Gastroesophageal sphincter (tissue), 3 donors: ENCODE results near the gene SUGCT.

ENCODE experiments used
- EP300 ChIP-seq: sonication (generic); formaldehyde crosslinking; IDR thresholded peaks from one replicate; pipeline ENCODE4 v1.6.1; 2017; ENCODE audit warnings: antibody characterized with exemption, mild to moderate bottlenecking
- TF ChIP-seq, protein P1 (sequence below), 4 experiments: fragments of 200-600 bp in 2 of 4; fragments of 450-650 bp in 2 of 4; sonication (generic) in 1 of 4; IDR thresholded peaks; one replicate each; pipeline ENCODE4 v1.5.1; 2017 to 2019; ENCODE audit warnings: antibody characterized with exemption in 4 of 4, mild to moderate bottlenecking in 2 of 4, moderate library complexity in 2 of 4

DNA sequence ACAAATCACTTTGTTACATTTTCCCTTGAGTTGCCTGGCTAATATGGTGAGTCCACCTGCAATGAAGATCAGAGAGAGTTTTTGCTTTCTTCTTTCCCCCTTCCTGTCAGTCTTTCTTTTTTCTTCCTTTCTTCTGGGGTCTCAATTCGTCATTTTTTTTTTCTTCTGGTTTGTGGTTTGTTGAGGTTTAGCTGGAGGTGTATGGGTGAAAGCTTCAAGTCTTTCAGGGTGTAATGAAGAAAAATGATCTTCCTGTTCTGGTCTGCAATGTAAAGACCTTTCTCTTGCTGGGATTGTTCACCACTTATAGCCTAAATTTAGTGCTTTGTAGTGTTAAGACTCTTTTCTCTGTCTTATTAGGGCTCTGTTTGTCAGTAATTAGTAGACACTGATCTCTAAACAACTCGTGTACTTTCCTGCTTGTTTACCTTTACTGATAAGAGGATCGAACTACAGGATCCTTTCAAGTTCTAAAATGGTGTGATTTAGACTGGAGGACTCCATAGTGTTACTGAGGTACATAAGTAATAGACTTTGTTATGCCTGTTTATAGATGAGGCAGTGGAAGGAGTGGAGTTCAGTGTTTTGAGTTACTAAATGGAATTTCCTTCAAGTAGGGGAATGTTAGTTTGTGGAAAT is 129.1 kb downstream of the SUGCT start:
- TF ChIP-seq, protein P1, sequence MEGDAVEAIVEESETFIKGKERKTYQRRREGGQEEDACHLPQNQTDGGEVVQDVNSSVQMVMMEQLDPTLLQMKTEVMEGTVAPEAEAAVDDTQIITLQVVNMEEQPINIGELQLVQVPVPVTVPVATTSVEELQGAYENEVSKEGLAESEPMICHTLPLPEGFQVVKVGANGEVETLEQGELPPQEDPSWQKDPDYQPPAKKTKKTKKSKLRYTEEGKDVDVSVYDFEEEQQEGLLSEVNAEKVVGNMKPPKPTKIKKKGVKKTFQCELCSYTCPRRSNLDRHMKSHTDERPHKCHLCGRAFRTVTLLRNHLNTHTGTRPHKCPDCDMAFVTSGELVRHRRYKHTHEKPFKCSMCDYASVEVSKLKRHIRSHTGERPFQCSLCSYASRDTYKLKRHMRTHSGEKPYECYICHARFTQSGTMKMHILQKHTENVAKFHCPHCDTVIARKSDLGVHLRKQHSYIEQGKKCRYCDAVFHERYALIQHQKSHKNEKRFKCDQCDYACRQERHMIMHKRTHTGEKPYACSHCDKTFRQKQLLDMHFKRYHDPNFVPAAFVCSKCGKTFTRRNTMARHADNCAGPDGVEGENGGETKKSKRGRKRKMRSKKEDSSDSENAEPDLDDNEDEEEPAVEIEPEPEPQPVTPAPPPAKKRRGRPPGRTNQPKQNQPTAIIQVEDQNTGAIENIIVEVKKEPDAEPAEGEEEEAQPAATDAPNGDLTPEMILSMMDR (IDR thresholded peaks at IDR 0.05) = no peak
- no peak for TF ChIP-seq EP300
